ENCODE measurements around the gene APBA3. TPM values are rescaled to one million over a fixed set of nuclear protein-coding genes. Genes with fewer than 3 reads are reported as not detected.

The APBA3 gene
- total and polyA plus RNA-seq, 5 donors from 2014 or later: 35.0 to 81.0 (median 45.9) TPM

DNA sequence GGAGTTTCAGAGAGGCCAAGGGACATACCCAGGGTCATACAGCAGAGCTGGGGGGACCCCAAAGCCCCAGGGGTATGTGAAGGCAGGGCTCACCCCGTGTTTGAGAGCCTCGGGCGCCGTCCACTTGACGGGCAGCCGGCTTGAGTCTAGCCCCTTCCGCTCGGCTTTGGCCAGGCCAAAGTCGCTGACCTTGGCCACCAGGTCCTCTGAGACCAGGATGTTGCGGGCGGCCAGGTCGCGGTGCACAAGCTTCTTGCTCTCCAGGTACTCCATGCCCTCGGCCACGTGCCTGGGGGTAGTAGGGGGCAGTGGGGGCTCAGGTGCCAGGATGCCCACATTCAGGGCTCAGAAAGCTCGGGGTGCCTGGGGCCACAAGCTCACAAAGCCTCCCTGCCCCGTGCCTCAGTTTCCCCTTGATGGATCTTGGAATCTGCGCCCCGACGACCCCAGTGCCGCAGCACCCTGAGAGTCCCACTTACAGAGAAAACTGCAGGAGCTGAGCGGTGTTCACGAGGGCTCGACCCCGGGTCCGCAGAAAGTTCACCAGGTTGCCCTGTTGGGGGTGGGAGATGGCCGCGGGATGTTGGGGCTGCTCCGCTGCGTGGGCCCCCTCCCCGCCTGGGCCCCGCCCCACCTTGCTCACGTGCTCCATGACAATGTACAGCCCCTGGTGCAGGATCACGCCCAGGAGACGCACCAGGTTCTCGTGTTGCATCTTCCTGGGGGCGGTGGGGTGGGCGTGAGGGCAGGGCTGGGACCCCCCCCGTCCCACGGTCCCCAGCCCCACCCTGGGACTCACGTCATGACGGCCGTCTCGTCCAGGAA, 17.6 kb upstream of the APBA3 start:
- H3K9me3 Mint-ChIP-seq: peaks cover 2 to 21% (median 7%) of the 10 kb centered on the region in 7 donors
- DNase-seq: no peak
- peaks cover 0 to 2% (median 0%) of the 10 kb centered on the region in 4 donors for H3K4me1 Mint-ChIP-seq
- ATAC-seq (ENCODE audit: low read depth in 2 of 2): no peak
- Histone ChIP-seq H3K27me3 (ENCODE audit: control insufficient read depth, insufficient read depth, low read length) (no peaks in the 10 kb centered on the region), H3K36me3 (ENCODE audit: control insufficient read depth, insufficient read depth, low read length) (no peaks in the 10 kb centered on the region), H3K9me3 (ENCODE audit: control insufficient read depth in 2 of 2, low read length in 2 of 2) (peaks cover 11 to 20% of the 10 kb centered on the region in 2 experiments), H3K4me3 (ENCODE audit: low read depth, low read length) (no peak overlapping the region), H3K27ac (ENCODE audit: insufficient read depth, low read length, poor library complexity, severe bottlenecking) (no peak overlapping the region), H3K4me1 (ENCODE audit: control insufficient read depth, insufficient read depth, low read length, poor library complexity, severe bottlenecking) (no peaks in the 10 kb centered on the region)
- no peaks in the 10 kb centered on the region for H3K27me3 Mint-ChIP-seq
- no peak overlapping the region for H3K27ac Mint-ChIP-seq
- H3K4me3 Mint-ChIP-seq: no peak overlapping the region
- peaks cover 8% of the 10 kb centered on the region for H3K36me3 Mint-ChIP-seq

DNA sequence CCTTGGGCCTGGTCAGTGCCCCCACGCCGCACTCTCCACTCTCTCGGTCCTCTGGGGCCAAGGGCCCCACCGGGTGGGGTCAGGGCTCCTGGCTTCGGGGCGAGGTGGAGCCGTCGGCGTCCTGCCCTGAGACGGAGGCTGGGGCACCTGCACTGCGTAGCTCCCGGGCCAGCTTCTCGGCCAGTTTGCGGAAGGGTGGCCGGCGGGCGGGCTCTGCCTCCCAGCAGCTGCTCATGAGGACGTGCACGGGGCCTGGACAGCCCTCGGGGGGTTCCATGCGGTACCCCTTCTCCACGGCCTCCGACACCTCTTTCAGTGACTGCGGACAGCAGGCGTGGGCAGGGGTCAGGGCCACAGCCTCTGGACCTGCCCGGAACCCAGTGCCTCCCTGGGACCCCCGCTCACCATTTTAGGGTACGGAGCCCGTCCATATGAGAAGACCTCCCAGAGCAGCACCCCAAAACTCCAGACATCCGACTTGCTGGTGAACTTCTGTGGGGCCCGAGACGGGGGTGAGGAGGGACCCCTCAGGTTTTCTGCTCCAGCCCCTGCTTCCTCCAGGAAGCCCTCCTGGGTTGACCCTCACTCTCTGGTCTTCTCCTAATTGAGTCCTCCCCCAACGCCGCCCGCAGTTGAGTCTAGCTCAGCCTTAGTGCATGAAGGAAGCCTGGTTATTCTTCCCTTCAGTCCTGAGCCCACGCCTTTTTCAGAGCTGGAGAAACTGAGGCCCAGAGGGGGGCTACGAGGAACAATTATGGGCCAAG, 16.8 kb upstream of the APBA3 start:
- no peak overlapping the region for H3K4me3 Mint-ChIP-seq
- DNase-seq (no peak), ATAC-seq (ENCODE audit: low read depth in 2 of 2) (no peak)
- H3K36me3 Mint-ChIP-seq: peaks cover 8% of the 10 kb centered on the region
- Histone ChIP-seq H3K27me3 (ENCODE audit: control insufficient read depth, insufficient read depth, low read length) (no peaks in the 10 kb centered on the region), H3K9me3 (ENCODE audit: control insufficient read depth in 2 of 2, low read length in 2 of 2) (peaks cover 11 to 20% of the 10 kb centered on the region in 2 experiments), H3K27ac (ENCODE audit: insufficient read depth, low read length, poor library complexity, severe bottlenecking) (no peak overlapping the region), H3K36me3 (ENCODE audit: control insufficient read depth, insufficient read depth, low read length) (no peaks in the 10 kb centered on the region), H3K4me1 (ENCODE audit: control insufficient read depth, insufficient read depth, low read length, poor library complexity, severe bottlenecking) (no peaks in the 10 kb centered on the region), H3K4me3 (ENCODE audit: low read depth, low read length) (no peak overlapping the region)
- H3K4me1 Mint-ChIP-seq: no peaks in the 10 kb centered on the region
- H3K9me3 Mint-ChIP-seq: peaks cover 2 to 21% (median 7%) of the 10 kb centered on the region in 7 donors
- no peak overlapping the region for H3K27ac Mint-ChIP-seq
- H3K27me3 Mint-ChIP-seq: no peaks in the 10 kb centered on the region

- H3K9me3 ChIP-seq (ENCODE audit: control insufficient read depth in 2 of 2, low read length in 2 of 2): peaks cover 5 to 9% of the 10 kb centered on the region in 2 experiments
- Mint-ChIP-seq H3K36me3 (no peaks in the 10 kb centered on the region), H3K4me3 (no peak overlapping the region), H3K9me3 (peaks cover 0 to 9% (median 4%) of the 10 kb centered on the region in 7 donors), H3K4me1 (no peaks in the 10 kb centered on the region), H3K27ac (no peak overlapping the region), H3K27me3 (no peaks in the 10 kb centered on the region)
- H3K27me3 ChIP-seq (ENCODE audit: control insufficient read depth, insufficient read depth, low read length): no peaks in the 10 kb centered on the region
- no peaks in the 10 kb centered on the region for H3K36me3 ChIP-seq (ENCODE audit: control insufficient read depth, insufficient read depth, low read length)
- ATAC-seq (ENCODE audit: low read depth in 2 of 2) (no peak), DNase-seq (no peak)
- H3K4me1 ChIP-seq (ENCODE audit: control insufficient read depth, insufficient read depth, low read length, poor library complexity, severe bottlenecking): no peaks in the 10 kb centered on the region
- H3K4me3 ChIP-seq (ENCODE audit: low read depth, low read length): no peak overlapping the region
- no peak overlapping the region for H3K27ac ChIP-seq (ENCODE audit: insufficient read depth, low read length, poor library complexity, severe bottlenecking)
These were observed 15.1 kb upstream of the APBA3 start for GRCh38 chr19:3776479-3777040.

- no peak overlapping the region for H3K4me3 ChIP-seq (ENCODE audit: low read depth, low read length)
- Mint-ChIP-seq H3K27me3 (no peaks in the 10 kb centered on the region), H3K4me1 (peaks cover 0 to 3% (median 0%) of the 10 kb centered on the region in 4 donors), H3K9me3 (peaks cover 0 to 1% (median under 1%) of the 10 kb centered on the region in 7 donors), H3K36me3 (peaks cover 4% of the 10 kb centered on the region), H3K4me3 (no peak overlapping the region), H3K27ac (no peak overlapping the region)
- no peak overlapping the region for H3K27ac ChIP-seq (ENCODE audit: insufficient read depth, low read length, poor library complexity, severe bottlenecking)
- H3K27me3 ChIP-seq (ENCODE audit: control insufficient read depth, insufficient read depth, low read length): no peaks in the 10 kb centered on the region
- ATAC-seq (ENCODE audit: low read depth in 2 of 2) (no peak), DNase-seq (no peak)
- no peaks in the 10 kb centered on the region for H3K4me1 ChIP-seq (ENCODE audit: control insufficient read depth, insufficient read depth, low read length, poor library complexity, severe bottlenecking)
- no peaks in the 10 kb centered on the region for H3K36me3 ChIP-seq (ENCODE audit: control insufficient read depth, insufficient read depth, low read length)
- peaks cover 0 to 2% of the 10 kb centered on the region in 2 experiments for H3K9me3 ChIP-seq (ENCODE audit: control insufficient read depth in 2 of 2, low read length in 2 of 2)
These were observed 14.3 kb upstream of the APBA3 start for GRCh38 chr19:3775831-3776230.

- DNase-seq (no peak), ATAC-seq (ENCODE audit: low read depth in 2 of 2) (no peak)
- H3K36me3 ChIP-seq (ENCODE audit: control insufficient read depth, insufficient read depth, low read length): no peaks in the 10 kb centered on the region
- H3K27ac Mint-ChIP-seq: no peak overlapping the region
- no peaks in the 10 kb centered on the region for H3K27me3 Mint-ChIP-seq
- peaks cover 0 to 1% (median 0%) of the 10 kb centered on the region in 7 donors for H3K9me3 Mint-ChIP-seq
- H3K4me1 Mint-ChIP-seq: peaks cover 0 to 3% (median 0%) of the 10 kb centered on the region in 4 donors
- peaks cover 4% of the 10 kb centered on the region for H3K36me3 Mint-ChIP-seq
- H3K4me3 Mint-ChIP-seq: no peak overlapping the region
- H3K4me1 ChIP-seq (ENCODE audit: control insufficient read depth, insufficient read depth, low read length, poor library complexity, severe bottlenecking): no peaks in the 10 kb centered on the region
- H3K27me3 ChIP-seq (ENCODE audit: control insufficient read depth, insufficient read depth, low read length): no peaks in the 10 kb centered on the region
- no peak overlapping the region for H3K4me3 ChIP-seq (ENCODE audit: low read depth, low read length)
- no peaks in the 10 kb centered on the region for H3K9me3 ChIP-seq (ENCODE audit: control insufficient read depth in 2 of 2, low read length in 2 of 2)
- H3K27ac ChIP-seq (ENCODE audit: insufficient read depth, low read length, poor library complexity, severe bottlenecking): no peak overlapping the region
These were observed 13.9 kb upstream of the APBA3 start for GRCh38 chr19:3775374-3775711.

DNA sequence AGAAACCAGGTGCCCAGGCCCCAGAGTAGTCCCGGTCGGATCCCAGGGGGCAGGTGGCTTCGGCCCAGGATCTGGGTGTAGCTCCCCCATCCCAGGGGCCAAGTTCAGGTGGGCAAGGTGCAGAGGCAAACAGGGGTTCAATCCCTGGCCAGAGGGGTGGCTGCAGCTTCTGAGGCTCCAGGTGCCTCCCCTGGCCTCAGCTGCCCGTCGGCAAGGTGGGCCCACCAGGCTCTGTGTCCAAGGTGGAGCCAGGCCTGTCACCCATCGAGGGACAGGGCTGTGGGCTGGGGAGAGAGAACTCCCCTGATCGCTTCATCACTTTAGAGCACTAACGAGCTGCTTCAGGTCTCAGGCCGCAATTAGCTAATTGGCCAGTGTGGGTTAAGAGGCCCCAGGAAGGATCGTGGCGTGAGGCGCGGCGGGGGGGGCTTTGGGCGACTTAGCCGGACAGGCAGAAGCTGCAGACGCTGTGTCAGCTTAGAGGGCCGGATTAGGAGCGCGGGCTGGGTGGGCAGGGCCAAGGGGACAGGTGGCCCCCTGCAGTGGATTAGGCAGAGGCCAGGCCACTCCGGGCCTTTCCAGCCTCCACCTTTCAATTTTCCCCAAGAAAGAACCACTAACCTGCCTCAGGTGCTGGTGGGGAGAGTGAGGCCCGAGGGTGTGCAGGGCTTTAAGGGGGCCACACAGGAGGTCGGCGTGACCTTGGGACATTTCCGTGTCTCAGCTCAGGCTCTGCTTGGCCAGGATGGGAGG, 13.3 kb upstream of the APBA3 start:
- no peak overlapping the region for H3K27ac Mint-ChIP-seq
- peaks cover 0 to under 1% (median 0%) of the 10 kb centered on the region in 7 donors for H3K9me3 Mint-ChIP-seq
- Histone ChIP-seq H3K9me3 (ENCODE audit: control insufficient read depth in 2 of 2, low read length in 2 of 2) (no peaks in the 10 kb centered on the region), H3K27me3 (ENCODE audit: control insufficient read depth, insufficient read depth, low read length) (no peaks in the 10 kb centered on the region), H3K4me1 (ENCODE audit: control insufficient read depth, insufficient read depth, low read length, poor library complexity, severe bottlenecking) (no peaks in the 10 kb centered on the region), H3K27ac (ENCODE audit: insufficient read depth, low read length, poor library complexity, severe bottlenecking) (no peak overlapping the region), H3K4me3 (ENCODE audit: low read depth, low read length) (no peak overlapping the region), H3K36me3 (ENCODE audit: control insufficient read depth, insufficient read depth, low read length) (no peaks in the 10 kb centered on the region)
- DNase-seq (no peak), ATAC-seq (ENCODE audit: low read depth in 2 of 2) (no peak)
- H3K4me3 Mint-ChIP-seq: peak overlapping the region in 1 of 4 donors; percentile 10
- H3K4me1 Mint-ChIP-seq: peaks cover 0 to 3% (median 0%) of the 10 kb centered on the region in 4 donors
- no peaks in the 10 kb centered on the region for H3K27me3 Mint-ChIP-seq
- H3K36me3 Mint-ChIP-seq: peaks cover 4% of the 10 kb centered on the region

GRCh38 chr19:3773814-3774515, 12.5 kb upstream of the APBA3 start:
- Histone ChIP-seq H3K27ac (ENCODE audit: insufficient read depth, low read length, poor library complexity, severe bottlenecking) (no peak overlapping the region), H3K9me3 (ENCODE audit: control insufficient read depth in 2 of 2, low read length in 2 of 2) (no peaks in the 10 kb centered on the region), H3K27me3 (ENCODE audit: control insufficient read depth, insufficient read depth, low read length) (no peaks in the 10 kb centered on the region), H3K36me3 (ENCODE audit: control insufficient read depth, insufficient read depth, low read length) (peaks cover 8% of the 10 kb centered on the region), H3K4me1 (ENCODE audit: control insufficient read depth, insufficient read depth, low read length, poor library complexity, severe bottlenecking) (no peaks in the 10 kb centered on the region), H3K4me3 (ENCODE audit: low read depth, low read length) (no peak overlapping the region)
- Mint-ChIP-seq H3K4me1 (peaks cover 0 to 3% (median 0%) of the 10 kb centered on the region in 4 donors), H3K27ac (peak overlapping the region in 1 of 3 donors; percentile 15), H3K4me3 (no peak overlapping the region), H3K36me3 (peaks cover 6% of the 10 kb centered on the region), H3K9me3 (no peaks in the 10 kb centered on the region), H3K27me3 (no peaks in the 10 kb centered on the region)
- ATAC-seq (ENCODE audit: low read depth in 2 of 2): no peak
- no peak for DNase-seq

All from CD4-positive, CD25-positive, alpha-beta regulatory T cell (primary cell).